ENCODE results near the gene CHRNB1.

GRCh38 chr17:7410634-7411426 lies 34.0 kb upstream of the CHRNB1 start:
- TF ChIP-seq CTCF (IDR thresholded peaks at IDR 0.05) (no peak), POLR2A (IDR thresholded peaks at IDR 0.05) (no peak)

Data from heart left ventricle (tissue), 13 donors.